Activated CD4-positive, alpha-beta T cell treated with anti-CD3 and anti-CD28 coated beads, Interleukin-2, amount 50 U/mL, for 24 hours (primary cell): Measurements from ENCODE around the gene MTR.
"Not testable (repeated sequence)": the region's sequence is repeated elsewhere in the genome, so short reads cannot be mapped to it uniquely, and the experiment has no call there.

Source experiments
- DNase-seq, 2 donors: peaks; one replicate each; pipeline ENCODE4 v3.0.0-alpha.2; 2020; ENCODE audit warnings: low read depth in 1 of 2, low spot score in 1 of 2

MTR gene

DNA sequence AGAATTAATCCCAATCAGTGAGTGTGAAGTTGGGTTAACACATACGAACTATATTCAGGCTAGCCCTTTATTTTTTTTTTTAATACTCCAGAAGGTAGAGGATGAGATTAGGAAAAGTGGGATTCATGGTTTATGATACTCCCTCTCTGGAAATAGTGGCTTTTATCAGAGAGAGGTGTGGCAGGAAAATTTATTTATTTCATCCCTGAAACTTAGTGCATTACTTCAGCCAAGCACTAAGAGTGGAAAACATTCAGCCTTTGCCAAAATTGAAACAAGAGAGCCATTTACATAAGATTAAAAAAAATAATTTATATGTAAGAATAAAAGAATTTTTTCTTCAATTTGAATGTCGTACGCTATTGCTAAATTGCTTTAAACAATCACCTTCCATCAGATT lies 35.0 kb downstream of the MTR start:
- DNase-seq: no peak

- no peak for DNase-seq
Measured at GRCh38 chr1:236830560-236830959, 35.5 kb downstream of the MTR start.

- DNase-seq: no peak
Measured at GRCh38 chr1:236833575-236833974, 38.5 kb downstream of the MTR start.

DNA sequence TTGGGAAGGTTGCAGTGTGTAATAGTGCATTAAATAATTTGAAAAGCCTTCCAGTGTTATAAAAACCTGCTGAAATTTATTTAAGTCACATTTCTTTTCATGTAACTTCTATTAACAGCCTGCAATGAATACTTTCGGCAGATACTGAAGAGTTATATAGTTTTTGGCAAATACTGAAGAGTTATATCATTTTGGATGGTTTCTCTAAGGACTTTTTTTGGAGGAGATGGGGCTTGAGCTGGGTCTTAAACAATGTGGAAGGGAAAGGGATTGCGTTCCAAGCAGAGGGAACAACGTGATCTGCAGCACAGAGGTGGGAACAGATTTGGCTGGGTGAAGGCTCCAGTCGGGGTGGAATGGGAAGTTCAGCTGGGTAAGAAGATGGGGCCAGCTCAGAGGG lies 39.8 kb downstream of the MTR start:
- no peak for DNase-seq

- DNase-seq: no peak
Measured at GRCh38 chr1:236835491-236835890, 40.4 kb downstream of the MTR start.

DNA sequence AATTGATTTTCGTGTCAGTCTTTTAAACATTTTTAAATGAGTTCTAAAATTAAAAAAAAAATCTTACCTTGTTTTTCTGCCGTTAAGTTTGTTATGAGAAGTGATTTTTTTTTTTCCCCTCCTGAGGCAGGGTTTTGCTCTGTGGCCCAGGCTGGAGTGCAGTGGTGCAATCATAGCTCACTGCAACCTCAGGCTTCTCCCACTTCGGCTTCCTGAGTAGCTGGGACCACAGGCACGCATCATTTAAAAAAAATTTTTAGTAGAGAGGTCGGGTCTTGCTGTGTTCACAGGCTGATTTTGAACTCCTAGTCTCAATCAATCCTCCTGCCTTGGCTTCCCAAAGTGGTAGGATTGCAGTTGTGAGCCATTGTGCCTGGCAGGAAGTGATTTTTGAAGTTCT lies 41.1 kb downstream of the MTR start:
- no peak for DNase-seq

GRCh38 chr1:236837115-236837514 lies 42.0 kb downstream of the MTR start:
- DNase-seq: no peak

DNA sequence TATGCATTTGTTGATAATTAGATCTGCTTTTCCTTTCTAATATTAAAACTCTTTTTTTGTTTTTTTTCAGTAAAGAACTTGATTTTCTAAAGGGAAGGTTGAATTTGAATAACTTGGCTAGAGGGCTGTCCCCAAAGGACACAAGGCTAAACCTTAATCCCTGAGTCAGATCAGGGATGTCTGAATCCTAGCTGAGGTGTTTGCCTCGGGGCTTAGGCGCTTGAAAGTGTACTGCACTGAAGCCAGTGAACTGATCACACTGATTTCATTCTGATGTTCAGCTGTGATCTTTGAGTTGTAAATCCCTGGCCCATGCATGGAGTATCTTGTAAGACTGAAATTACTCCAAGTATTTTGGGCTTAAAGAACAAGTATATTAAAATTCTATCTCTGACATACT lies 42.8 kb downstream of the MTR start:
- DNase-seq: no peak

GRCh38 chr1:236841341-236841740 lies 46.2 kb downstream of the MTR start:
- DNase-seq: no peak

DNA sequence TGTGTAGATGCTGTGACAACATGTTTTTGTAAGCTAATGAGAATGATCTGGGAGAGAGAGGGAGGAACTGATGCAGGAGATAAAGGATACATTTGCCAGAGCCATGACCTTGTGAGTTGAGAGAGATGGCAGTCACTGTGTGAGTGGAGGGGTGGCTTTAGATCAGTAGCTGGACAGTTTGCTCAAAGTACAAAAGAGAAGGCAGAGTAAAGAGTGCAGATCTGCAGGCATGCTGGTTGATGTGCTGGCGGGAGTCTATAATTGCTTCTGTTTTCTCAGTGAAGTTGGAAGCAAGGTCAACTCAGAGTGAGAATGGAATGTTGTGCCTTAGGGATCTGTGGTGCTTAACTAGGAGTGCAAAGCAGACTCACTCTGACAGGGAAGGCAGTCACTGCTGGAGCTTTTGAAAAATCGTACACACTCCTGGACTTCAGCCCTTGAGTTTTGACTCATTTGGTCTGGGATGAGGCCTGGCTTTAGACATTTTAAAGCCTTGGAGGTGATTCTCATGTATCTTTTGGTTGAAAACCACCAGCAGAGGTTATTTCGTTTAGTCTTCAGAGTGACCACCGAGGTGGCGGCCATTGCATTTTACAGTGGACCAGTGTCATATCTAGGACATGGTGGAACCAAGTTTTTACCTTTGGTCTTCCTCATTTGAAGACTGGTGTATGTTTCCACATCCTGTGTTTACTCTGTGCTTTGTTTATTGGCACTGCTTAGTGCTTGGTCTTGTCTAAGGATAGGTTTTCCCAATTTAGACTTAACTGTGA lies 49.6 kb downstream of the MTR start:
- DNase-seq: no peak

DNA sequence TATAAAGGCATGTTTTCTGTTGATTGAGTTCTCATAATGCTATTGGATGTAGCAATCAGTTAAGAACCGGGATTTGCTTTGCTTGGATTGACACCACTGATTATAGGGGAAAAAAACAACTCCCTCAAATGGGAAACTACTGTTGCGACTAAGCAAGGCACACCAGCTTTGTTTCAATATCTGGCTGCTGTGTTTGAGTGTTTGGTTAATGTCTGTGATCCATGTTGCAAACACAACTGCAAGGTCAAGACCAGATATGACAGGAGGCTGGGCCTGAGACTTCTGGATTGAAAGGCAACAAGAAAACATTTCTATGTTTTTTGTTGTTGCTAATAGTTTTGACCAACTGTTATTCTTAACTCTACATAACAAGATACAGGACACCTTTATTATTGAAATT lies 50.7 kb downstream of the MTR start:
- no peak for DNase-seq

- DNase-seq: no peak
Measured at GRCh38 chr1:236848274-236848923, 53.3 kb downstream of the MTR start.

GRCh38 chr1:236850077-236850979 lies 55.2 kb downstream of the MTR start:
- no peak for DNase-seq

GRCh38 chr1:236851871-236852270 lies 56.8 kb downstream of the MTR start:
- DNase-seq: no peak

- DNase-seq: no peak
Measured at GRCh38 chr1:236853921-236854604, 59.0 kb downstream of the MTR start.

- DNase-seq: no peak
Measured at GRCh38 chr1:236854605-236854983, 59.5 kb downstream of the MTR start.

DNA sequence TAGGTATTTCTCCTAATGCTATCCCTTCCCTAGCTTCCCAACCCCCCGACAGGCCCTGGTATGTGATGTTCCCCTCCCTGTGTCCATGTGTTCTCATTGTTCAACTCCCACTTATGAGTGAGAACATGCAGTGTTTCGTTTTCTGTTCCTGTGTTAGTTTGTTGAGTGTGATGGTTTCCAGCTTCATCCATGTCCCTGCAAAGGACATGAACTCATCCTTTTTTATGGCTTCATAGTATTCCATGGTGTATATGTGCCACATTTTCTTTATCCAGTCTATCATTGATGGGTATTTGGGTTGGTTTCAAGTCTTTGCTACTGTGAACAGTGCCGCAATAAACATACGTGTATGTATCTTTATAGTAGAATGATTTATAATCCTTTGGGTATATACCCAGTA lies 61.6 kb downstream of the MTR start:
- not testable (repeated sequence) for DNase-seq

- DNase-seq: no peak
Measured at GRCh38 chr1:236858165-236858564, 63.1 kb downstream of the MTR start.

DNA sequence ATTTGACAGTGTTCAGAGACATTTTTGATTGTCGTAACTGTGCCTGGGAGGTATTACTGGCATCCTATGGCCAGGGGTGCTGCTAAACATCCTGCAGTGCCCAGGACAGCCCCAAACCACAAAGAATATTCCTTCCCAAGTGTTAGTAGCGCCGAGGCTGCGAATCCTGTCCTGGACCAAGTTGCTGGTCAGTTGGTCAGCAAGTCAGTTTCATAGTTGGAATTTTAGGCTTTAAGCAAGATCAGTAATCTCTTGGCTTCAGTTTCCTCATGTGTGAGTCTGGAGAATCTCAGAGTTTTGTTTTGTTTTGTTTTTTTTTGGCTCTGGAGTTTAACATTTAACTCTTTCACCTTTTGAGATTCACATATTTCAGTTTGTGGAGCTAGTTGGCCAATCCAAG lies 65.0 kb downstream of the MTR start:
- DNase-seq: no peak

- no peak for DNase-seq
Measured at GRCh38 chr1:236860674-236861073, 65.6 kb downstream of the MTR start.

GRCh38 chr1:236861560-236862218 lies 66.6 kb downstream of the MTR start:
- no peak for DNase-seq
